Activated B cell treated with CpG ODN at 0.5 μM for 24 hours (primary cell): ENCODE measurements around the gene RIPOR2. TPM values are rescaled to one million over a fixed set of nuclear protein-coding genes. Genes with fewer than 3 reads are reported as not detected.

Experiments used
- ATAC-seq: fragments of 200-7000 bp; cut with Tn5 transposase; one replicate; pipeline ENCODE4 v1.10.0; 2021; ENCODE audit warnings: low read depth, mild to moderate bottlenecking, moderate library complexity
- CTCF ChIA-PET: fragments of 350-600 bp; sonication (Branson Sonifier 250); formaldehyde crosslinking; loops from one replicate; lab custom pipeline; 2021; ENCODE audit warnings: antibody characterized with exemption; lab: Charles Lee
- POLR2A ChIA-PET: fragments of 350-600 bp; sonication (Branson Sonifier 250); formaldehyde crosslinking; loops from one replicate; lab custom pipeline; 2021; ENCODE audit warnings: antibody characterized with exemption; lab: Charles Lee
- DNase-seq: peaks from one replicate; pipeline ENCODE4 v3.0.0; 2022
- H3K27ac Mint-ChIP-seq: one replicate; pipeline ENCODE4 v1.8.0; 2020; ENCODE audit warnings: mixed read lengths
- H3K27me3 Mint-ChIP-seq: one replicate; pipeline ENCODE4 v1.8.0; 2021; ENCODE audit warnings: mixed read lengths
- H3K36me3 Mint-ChIP-seq: one replicate; pipeline ENCODE4 v1.8.0; 2021; ENCODE audit warnings: low read depth, mixed read lengths
- H3K4me1 Mint-ChIP-seq: one replicate; pipeline ENCODE4 v1.8.0; 2021; ENCODE audit warnings: mixed read lengths
- H3K4me3 Mint-ChIP-seq: one replicate; pipeline ENCODE4 v1.8.0; 2020; ENCODE audit warnings: mild to moderate bottlenecking, mixed read lengths
- H3K9me3 Mint-ChIP-seq: one replicate; pipeline ENCODE4 v1.8.0; 2020; ENCODE audit warnings: mixed read lengths
- CTCF ChIP-seq: fragments of 200-600 bp; IDR thresholded peaks from one replicate; pipeline ENCODE4 v1.8.0; 2022; ENCODE audit warnings: antibody characterized with exemption, mild to moderate bottlenecking
- intact Hi-C: fragments of 100-400 bp; cut with micrococcal nuclease; formaldehyde crosslinking; loops from one replicate; pipeline ENCODE4 v1.15.1; 2024
- total RNA-seq: library from RNA; stranded (reverse); gene quantifications from 2 replicates; pipeline ENCODE4 v1.2.3, GENCODE V29; 2022

Gene RIPOR2
- total RNA-seq, 1 donor from 2014 or later: 302 TPM

- peak overlapping the region; percentile 46 for H3K27ac Mint-ChIP-seq
- POLR2A ChIA-PET: interaction anchor here (0.5 kb wide), 1 partner anchor 9 kb away, joined by 3 read pairs; no protein-coding TSS in a partner anchor
These were observed 8.0 kb upstream of the RIPOR2 start for GRCh38 chr6:24943774-24944173.

GRCh38 chr6:24940311-24940917 is 4.7 kb upstream of the RIPOR2 start:
- Mint-ChIP-seq H3K36me3 (peaks cover 40% of the 10 kb centered on the region), H3K27ac (peak overlapping the region; percentile 93), H3K4me3 (peak overlapping the region; percentile 75), H3K4me1 (peaks cover 83% of the 10 kb centered on the region), H3K9me3 (peaks cover 10% of the 10 kb centered on the region), H3K27me3 (no peaks in the 10 kb centered on the region)
- ChIA-PET CTCF (no interaction called here), POLR2A (interaction anchor here (0.6 to 10.9 kb wide), 3 partner anchors 10 to 28 kb away, joined by 3 to 135 read pairs (median 111); no protein-coding TSS in a partner anchor)
- intact Hi-C loops: loop anchor here (1.0 kb wide), 1 partner anchor 9 kb away; no protein-coding TSS in a partner anchor
- no peak for DNase-seq
- no peak for ATAC-seq
- TF ChIP-seq CTCF: no peak

More at GRCh38 chr6:24943774-24944173, 8.0 kb upstream of the RIPOR2 start:
- ATAC-seq (no peak), DNase-seq (no peak)
- intact Hi-C loops: no loop called here
- Mint-ChIP-seq H3K4me1 (peaks cover 77% of the 10 kb centered on the region), H3K27me3 (no peaks in the 10 kb centered on the region), H3K4me3 (no peak overlapping the region), H3K36me3 (peaks cover 62% of the 10 kb centered on the region), H3K9me3 (peaks cover 22% of the 10 kb centered on the region)
- CTCF ChIA-PET: interaction anchor here (0.8 to 2.2 kb wide), 2 partner anchors 10 to 48 kb away, joined by 3 to 8 read pairs; no protein-coding TSS in a partner anchor
- no peak for TF ChIP-seq CTCF

- peak; percentile 68 for ATAC-seq
- Mint-ChIP-seq H3K27ac (peak overlapping the region; percentile 91), H3K36me3 (peaks cover 41% of the 10 kb centered on the region), H3K9me3 (no peaks in the 10 kb centered on the region), H3K4me1 (peaks cover 95% of the 10 kb centered on the region), H3K4me3 (peak overlapping the region; percentile 91), H3K27me3 (no peaks in the 10 kb centered on the region)
- no peak for DNase-seq
- POLR2A ChIA-PET: interaction anchor here (0.7 to 10.9 kb wide), 24 partner anchors 9 to 218 kb away, joined by 3 to 135 read pairs (median 6); partner anchors contain the start of gene C6orf62
- CTCF ChIA-PET: interaction anchor here (1.3 to 7.9 kb wide), 10 partner anchors 14 to 134 kb away, joined by 3 to 113 read pairs (median 6); no protein-coding TSS in a partner anchor
- TF ChIP-seq CTCF: no peak
- intact Hi-C loops: loop anchor here (1.0 to 5.0 kb wide), 8 partner anchors 8 to 201 kb away; no protein-coding TSS in a partner anchor
These were observed 1.0 kb upstream of the RIPOR2 start for GRCh38 chr6:24936641-24937317.

- ChIA-PET POLR2A (interaction anchor here (0.7 to 10.9 kb wide), 16 partner anchors 14 to 109 kb away, joined by 3 to 135 read pairs (median 5); no protein-coding TSS in a partner anchor), CTCF (interaction anchor here (0.6 to 7.9 kb wide), 30 partner anchors 10 to 212 kb away, joined by 3 to 113 read pairs (median 4); no protein-coding TSS in a partner anchor)
- H3K4me3 Mint-ChIP-seq: peak overlapping the region; percentile 91
- peak; percentile 32 for TF ChIP-seq CTCF
- H3K4me1 Mint-ChIP-seq: peaks cover 97% of the 10 kb centered on the region
- DNase-seq: no peak
- H3K9me3 Mint-ChIP-seq: no peaks in the 10 kb centered on the region
- ATAC-seq: no peak
- intact Hi-C loops: loop anchor here (1.0 to 2.0 kb wide), 3 partner anchors 47 to 137 kb away; no protein-coding TSS in a partner anchor
- peak overlapping the region; percentile 91 for H3K27ac Mint-ChIP-seq
- H3K36me3 Mint-ChIP-seq: peaks cover 61% of the 10 kb centered on the region
- H3K27me3 Mint-ChIP-seq: no peaks in the 10 kb centered on the region
These were observed 1.8 kb downstream of the RIPOR2 start for GRCh38 chr6:24933868-24934401.
